ENCODE data around the gene MYOZ3. TPM values are rescaled to one million over a fixed set of nuclear protein-coding genes. Genes with fewer than 3 reads are reported as not detected.

Gene MYOZ3
- total RNA-seq, 2 donors from 2014 or later, result 0.06 to 0.21 TPM

GRCh38 chr5:150644514-150644913 is 16.5 kb upstream of the MYOZ3 start:
- H3K27ac Mint-ChIP-seq, result no peak overlapping the region
- H3K36me3 Mint-ChIP-seq (ENCODE audit: low read depth), result no peaks in the 10 kb centered on the region
- H3K4me3 Mint-ChIP-seq, result no peak overlapping the region
- ATAC-seq (replicated peaks), result no peak
- no peaks in the 10 kb centered on the region for H3K4me1 Mint-ChIP-seq
- H3K9me3 Mint-ChIP-seq, result no peaks in the 10 kb centered on the region
- no peaks in the 10 kb centered on the region for H3K27me3 Mint-ChIP-seq

GRCh38 chr5:150645070-150645700 is 15.9 kb upstream of the MYOZ3 start:
- Mint-ChIP-seq H3K27me3 (no peaks in the 10 kb centered on the region), H3K27ac (no peak overlapping the region), H3K9me3 (no peaks in the 10 kb centered on the region), H3K4me3 (no peak overlapping the region), H3K4me1 (no peaks in the 10 kb centered on the region), H3K36me3 (ENCODE audit: low read depth) (no peaks in the 10 kb centered on the region)
- ATAC-seq (replicated peaks), result no peak

- no peak overlapping the region for H3K4me3 Mint-ChIP-seq
- H3K27me3 Mint-ChIP-seq, result no peaks in the 10 kb centered on the region
- no peak for ATAC-seq (replicated peaks)
Measured at GRCh38 chr5:150647275-150648251, 13.5 kb upstream of the MYOZ3 start.

GRCh38 chr5:150648294-150649107 is 12.6 kb upstream of the MYOZ3 start:
- no peaks in the 10 kb centered on the region for H3K36me3 Mint-ChIP-seq (ENCODE audit: low read depth)
- H3K9me3 Mint-ChIP-seq, result no peaks in the 10 kb centered on the region
- H3K27me3 Mint-ChIP-seq, result no peaks in the 10 kb centered on the region
- no peak for ATAC-seq (replicated peaks)
- no peaks in the 10 kb centered on the region for H3K4me1 Mint-ChIP-seq
- H3K27ac Mint-ChIP-seq, result no peak overlapping the region
- no peak overlapping the region for H3K4me3 Mint-ChIP-seq

More at GRCh38 chr5:150647275-150648251, 13.5 kb upstream of the MYOZ3 start:
- Mint-ChIP-seq H3K36me3 (ENCODE audit: low read depth) (no peaks in the 10 kb centered on the region), H3K9me3 (no peaks in the 10 kb centered on the region), H3K27ac (no peak overlapping the region), H3K4me1 (no peaks in the 10 kb centered on the region)

- no peak overlapping the region for H3K4me3 Mint-ChIP-seq
- no peaks in the 10 kb centered on the region for H3K4me1 Mint-ChIP-seq
- H3K9me3 Mint-ChIP-seq, result no peaks in the 10 kb centered on the region
- ATAC-seq (replicated peaks), result no peak
- no peak overlapping the region for H3K27ac Mint-ChIP-seq
- H3K36me3 Mint-ChIP-seq (ENCODE audit: low read depth), result no peaks in the 10 kb centered on the region
- H3K27me3 Mint-ChIP-seq, result no peaks in the 10 kb centered on the region
Measured at GRCh38 chr5:150649108-150650020, 11.7 kb upstream of the MYOZ3 start.

- no peaks in the 10 kb centered on the region for H3K9me3 Mint-ChIP-seq
- ATAC-seq (replicated peaks), result no peak
- no peaks in the 10 kb centered on the region for H3K4me1 Mint-ChIP-seq
- no peaks in the 10 kb centered on the region for H3K27me3 Mint-ChIP-seq
- H3K36me3 Mint-ChIP-seq (ENCODE audit: low read depth), result no peaks in the 10 kb centered on the region
- no peak overlapping the region for H3K27ac Mint-ChIP-seq
- no peak overlapping the region for H3K4me3 Mint-ChIP-seq
Measured at GRCh38 chr5:150650021-150651006, 10.7 kb upstream of the MYOZ3 start.

- ATAC-seq (replicated peaks), result no peak
- Mint-ChIP-seq H3K27ac (no peak overlapping the region), H3K9me3 (no peaks in the 10 kb centered on the region), H3K27me3 (no peaks in the 10 kb centered on the region), H3K4me1 (no peaks in the 10 kb centered on the region), H3K36me3 (ENCODE audit: low read depth) (no peaks in the 10 kb centered on the region), H3K4me3 (no peak overlapping the region)
Measured at GRCh38 chr5:150651382-150651781, 9.7 kb upstream of the MYOZ3 start.

GRCh38 chr5:150651924-150652671 is 9.0 kb upstream of the MYOZ3 start:
- Mint-ChIP-seq H3K27me3 (no peaks in the 10 kb centered on the region), H3K4me3 (no peak overlapping the region), H3K9me3 (no peaks in the 10 kb centered on the region), H3K4me1 (no peaks in the 10 kb centered on the region), H3K36me3 (ENCODE audit: low read depth) (no peaks in the 10 kb centered on the region), H3K27ac (no peak overlapping the region)
- ATAC-seq (replicated peaks), result no peak

- no peaks in the 10 kb centered on the region for H3K9me3 Mint-ChIP-seq
- H3K4me1 Mint-ChIP-seq, result no peaks in the 10 kb centered on the region
- H3K36me3 Mint-ChIP-seq (ENCODE audit: low read depth), result no peaks in the 10 kb centered on the region
- H3K27ac Mint-ChIP-seq, result no peak overlapping the region
- no peak for ATAC-seq (replicated peaks)
- no peaks in the 10 kb centered on the region for H3K27me3 Mint-ChIP-seq
- H3K4me3 Mint-ChIP-seq, result no peak overlapping the region
Measured at GRCh38 chr5:150653145-150653761, 7.8 kb upstream of the MYOZ3 start.

GRCh38 chr5:150653762-150654556 is 7.1 kb upstream of the MYOZ3 start:
- ATAC-seq (replicated peaks), result no peak
- no peak overlapping the region for H3K27ac Mint-ChIP-seq
- H3K4me1 Mint-ChIP-seq, result no peaks in the 10 kb centered on the region
- H3K4me3 Mint-ChIP-seq, result no peak overlapping the region
- no peaks in the 10 kb centered on the region for H3K36me3 Mint-ChIP-seq (ENCODE audit: low read depth)
- no peaks in the 10 kb centered on the region for H3K9me3 Mint-ChIP-seq
- H3K27me3 Mint-ChIP-seq, result no peaks in the 10 kb centered on the region

- ATAC-seq (replicated peaks), result no peak
- Mint-ChIP-seq H3K27me3 (no peaks in the 10 kb centered on the region), H3K4me1 (no peaks in the 10 kb centered on the region), H3K4me3 (no peak overlapping the region), H3K9me3 (no peaks in the 10 kb centered on the region), H3K36me3 (ENCODE audit: low read depth) (no peaks in the 10 kb centered on the region), H3K27ac (no peak overlapping the region)
Measured at GRCh38 chr5:150655221-150655620, 5.8 kb upstream of the MYOZ3 start.
